ENCODE measurements around the gene DOCK2. TPM values are rescaled to one million over a fixed set of nuclear protein-coding genes. Genes with fewer than 3 reads are reported as not detected.

DOCK2 gene
- total RNA-seq, 1 donor from 2014 or later: 217 TPM

DNA sequence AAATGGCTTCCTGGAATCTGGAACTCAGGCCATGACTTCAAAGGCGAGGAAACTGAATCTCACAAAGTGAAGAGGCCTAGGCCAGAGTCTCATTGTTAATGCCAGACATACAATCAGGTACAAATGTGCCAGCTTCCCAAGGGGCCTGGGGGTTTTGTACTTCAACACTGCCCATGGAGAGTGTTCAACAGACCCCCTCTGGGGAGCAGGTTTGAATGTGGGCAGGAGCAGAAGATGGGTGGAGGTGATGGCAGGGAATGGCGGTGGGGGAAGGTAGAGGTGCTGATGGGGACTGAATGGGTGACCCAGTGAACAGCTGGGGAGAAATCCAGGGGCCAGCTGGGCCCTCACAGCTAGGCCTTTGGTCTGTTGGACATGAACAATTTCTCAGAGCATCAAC is 480.7 kb downstream of the DOCK2 start:
- H3K9me3 Mint-ChIP-seq: no peaks in the 10 kb centered on the region
- intact Hi-C loops (cut with micrococcal nuclease): no loop called here
- no peak overlapping the region for H3K4me3 Mint-ChIP-seq (ENCODE audit: low read depth)
- no peaks in the 10 kb centered on the region for H3K36me3 Mint-ChIP-seq (ENCODE audit: low read depth)
- no peaks in the 10 kb centered on the region for H3K4me1 Mint-ChIP-seq (ENCODE audit: low read depth)
- no peak for DNase-seq (ENCODE audit: low spot score)
- H3K27me3 Mint-ChIP-seq (ENCODE audit: low read depth): peaks cover 14% of the 10 kb centered on the region
- H3K27ac Mint-ChIP-seq: no peak overlapping the region

DNA sequence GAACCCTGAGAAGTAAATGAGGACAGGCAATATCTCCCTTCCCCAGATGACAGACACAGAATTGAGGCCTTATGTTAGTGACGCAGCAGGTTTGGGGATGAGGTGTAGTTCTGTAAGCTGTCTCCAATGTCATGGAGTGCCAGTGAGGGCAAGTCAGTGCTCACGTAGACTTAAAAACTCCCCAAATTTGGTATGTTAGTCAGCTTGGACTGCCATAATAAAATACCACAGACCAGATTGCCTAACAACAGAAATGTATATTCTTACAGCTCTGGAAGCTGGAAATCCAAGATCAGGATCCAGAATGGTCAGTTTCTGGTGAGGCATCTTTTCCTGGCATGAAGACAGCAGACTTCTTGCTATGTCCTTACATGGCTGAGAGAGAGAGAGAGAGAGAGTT is 483.5 kb downstream of the DOCK2 start:
- no peak for DNase-seq (ENCODE audit: low spot score)
- H3K36me3 Mint-ChIP-seq (ENCODE audit: low read depth): no peaks in the 10 kb centered on the region
- peaks cover 23% of the 10 kb centered on the region for H3K27me3 Mint-ChIP-seq (ENCODE audit: low read depth)
- H3K9me3 Mint-ChIP-seq: peaks cover 3% of the 10 kb centered on the region
- no peaks in the 10 kb centered on the region for H3K4me1 Mint-ChIP-seq (ENCODE audit: low read depth)
- H3K27ac Mint-ChIP-seq: no peak overlapping the region
- H3K4me3 Mint-ChIP-seq (ENCODE audit: low read depth): no peak overlapping the region
- intact Hi-C loops (cut with micrococcal nuclease): no loop called here

DNA sequence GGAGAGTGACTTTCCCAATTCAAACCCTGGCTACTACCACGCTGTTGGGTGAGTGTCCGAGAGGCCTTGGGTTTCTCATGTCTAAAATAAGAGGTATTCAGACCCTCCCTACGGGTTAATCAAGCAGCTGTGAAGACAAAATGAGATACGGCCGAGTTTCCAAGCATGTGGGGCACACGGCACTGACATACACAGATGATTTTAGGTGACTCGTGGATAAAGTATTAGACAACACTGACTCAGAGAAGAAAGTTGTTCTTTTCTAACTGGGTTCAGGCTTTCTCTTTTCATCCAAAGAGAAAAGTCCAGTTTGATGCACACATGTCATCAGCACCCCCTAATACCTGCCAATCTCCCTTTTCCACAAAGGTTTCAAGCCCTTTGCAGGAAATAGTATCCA is 484.2 kb downstream of the DOCK2 start:
- Mint-ChIP-seq H3K27ac (no peak overlapping the region), H3K27me3 (ENCODE audit: low read depth) (peaks cover 30% of the 10 kb centered on the region)

DNA sequence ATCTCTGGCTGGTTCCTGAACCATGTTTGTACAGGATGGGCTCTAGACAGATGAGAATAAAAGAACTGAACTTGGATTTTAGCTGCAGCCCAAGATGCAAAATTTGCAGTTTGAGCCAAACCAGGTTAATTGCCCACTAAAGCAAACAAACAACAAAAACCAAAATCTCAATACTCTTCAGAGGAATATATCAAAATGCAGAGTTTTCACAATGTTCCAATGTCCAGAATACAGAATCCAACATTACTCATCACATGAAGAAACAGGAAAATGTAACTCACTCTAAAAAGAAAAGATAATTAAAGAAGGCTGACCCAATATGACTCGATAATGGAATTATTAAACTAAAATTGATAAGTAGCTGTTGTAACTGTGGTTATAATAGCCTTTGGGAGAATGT is 489.0 kb downstream of the DOCK2 start:
- peaks cover 42% of the 10 kb centered on the region for H3K27me3 Mint-ChIP-seq (ENCODE audit: low read depth)
- H3K36me3 Mint-ChIP-seq (ENCODE audit: low read depth): no peaks in the 10 kb centered on the region
- H3K4me3 Mint-ChIP-seq (ENCODE audit: low read depth): no peak overlapping the region
- no peaks in the 10 kb centered on the region for H3K4me1 Mint-ChIP-seq (ENCODE audit: low read depth)
- H3K27ac Mint-ChIP-seq: no peak overlapping the region
- intact Hi-C loops (cut with micrococcal nuclease): no loop called here
- DNase-seq (ENCODE audit: low spot score): no peak
- H3K9me3 Mint-ChIP-seq: peaks cover 14% of the 10 kb centered on the region

More for the DNA sequence above, 484.2 kb downstream of the DOCK2 start:
- intact Hi-C loops (cut with micrococcal nuclease): no loop called here
- no peak for DNase-seq (ENCODE audit: low spot score)
- no peak overlapping the region for H3K4me3 Mint-ChIP-seq (ENCODE audit: low read depth)
- H3K4me1 Mint-ChIP-seq (ENCODE audit: low read depth): no peaks in the 10 kb centered on the region
- H3K9me3 Mint-ChIP-seq: peaks cover 10% of the 10 kb centered on the region
- no peaks in the 10 kb centered on the region for H3K36me3 Mint-ChIP-seq (ENCODE audit: low read depth)

DNA sequence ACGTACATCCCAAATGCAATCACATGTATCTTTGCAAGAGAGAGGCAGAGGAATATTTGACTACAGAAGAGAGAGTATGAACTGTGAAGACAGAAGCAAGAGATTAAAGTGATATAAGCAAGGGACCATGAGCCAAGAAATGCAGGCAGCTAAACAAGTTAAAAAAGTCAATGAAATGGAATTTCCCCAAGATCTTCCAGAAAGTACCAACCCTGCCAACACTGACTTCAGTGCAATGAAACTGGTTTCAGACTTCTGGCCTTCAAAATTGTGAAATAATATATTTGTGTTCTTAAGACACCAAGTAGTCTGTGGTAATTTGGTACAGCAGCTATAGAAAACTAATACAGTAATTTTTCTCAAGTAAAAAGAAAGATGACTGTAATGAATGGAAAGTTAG is 489.6 kb downstream of the DOCK2 start:
- H3K27ac Mint-ChIP-seq: no peak overlapping the region
- intact Hi-C loops (cut with micrococcal nuclease): no loop called here
- no peak overlapping the region for H3K4me3 Mint-ChIP-seq (ENCODE audit: low read depth)
- H3K9me3 Mint-ChIP-seq: peaks cover 14% of the 10 kb centered on the region
- no peaks in the 10 kb centered on the region for H3K4me1 Mint-ChIP-seq (ENCODE audit: low read depth)
- H3K36me3 Mint-ChIP-seq (ENCODE audit: low read depth): no peaks in the 10 kb centered on the region
- DNase-seq (ENCODE audit: low spot score): no peak
- peaks cover 42% of the 10 kb centered on the region for H3K27me3 Mint-ChIP-seq (ENCODE audit: low read depth)

DNA sequence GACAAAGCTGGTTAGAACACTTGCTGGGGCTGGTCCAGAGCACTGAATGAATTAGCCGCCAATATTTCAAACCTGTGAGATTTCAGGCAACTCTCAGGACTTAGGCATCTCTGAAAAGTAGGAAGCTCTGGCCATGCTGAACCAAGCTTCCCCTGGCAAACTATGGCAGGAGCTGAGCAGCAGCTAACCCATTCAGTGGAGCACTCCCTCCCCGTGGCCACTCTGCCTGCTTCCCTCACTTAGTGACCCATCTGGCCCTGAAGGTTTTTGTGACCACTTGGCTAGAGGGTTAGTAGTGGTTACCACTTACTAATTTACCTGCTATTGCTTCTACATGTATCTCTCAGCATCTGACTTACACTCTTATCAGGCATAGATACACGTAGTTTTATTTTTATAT is 494.2 kb downstream of the DOCK2 start:
- DNase-seq (ENCODE audit: low spot score): no peak
- no peak overlapping the region for H3K27ac Mint-ChIP-seq
- peaks cover 4% of the 10 kb centered on the region for H3K9me3 Mint-ChIP-seq
- H3K4me3 Mint-ChIP-seq (ENCODE audit: low read depth): no peak overlapping the region
- no peaks in the 10 kb centered on the region for H3K36me3 Mint-ChIP-seq (ENCODE audit: low read depth)
- intact Hi-C loops (cut with micrococcal nuclease): no loop called here
- no peaks in the 10 kb centered on the region for H3K4me1 Mint-ChIP-seq (ENCODE audit: low read depth)
- peaks cover 38% of the 10 kb centered on the region for H3K27me3 Mint-ChIP-seq (ENCODE audit: low read depth)

DNA sequence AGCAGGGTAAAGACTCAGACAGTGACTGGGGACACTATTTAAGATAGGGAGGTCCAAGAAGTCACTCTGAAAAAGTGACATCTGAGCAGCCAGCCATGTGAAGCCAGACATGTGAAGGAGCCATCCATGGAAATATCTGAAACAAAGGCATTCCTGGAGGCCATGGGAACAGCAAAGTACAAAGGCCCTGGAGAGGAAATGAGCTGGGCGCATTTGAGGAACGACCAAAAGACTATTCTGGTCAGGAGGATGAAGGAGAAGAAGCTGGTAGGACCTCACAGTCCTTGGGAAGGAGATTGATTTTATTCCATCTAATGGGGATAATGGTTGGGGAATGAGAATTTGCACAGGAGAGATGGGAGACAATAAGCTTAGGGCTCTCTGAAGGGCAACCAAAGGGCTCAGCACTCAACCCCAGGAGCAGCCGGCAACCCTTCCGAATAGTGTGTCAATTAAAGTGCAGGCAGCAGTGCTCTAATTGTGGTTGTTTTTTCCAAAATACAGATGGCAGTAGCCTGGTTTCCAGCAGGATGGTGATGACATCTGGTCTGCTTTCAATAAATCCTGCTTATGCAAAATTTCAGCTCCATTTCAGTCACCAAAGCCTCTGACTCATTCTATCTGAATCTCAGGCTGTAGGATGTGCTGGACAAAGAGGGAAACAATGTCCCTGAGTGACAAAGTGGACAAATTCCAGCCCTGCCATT is 495.3 kb downstream of the DOCK2 start:
- Mint-ChIP-seq H3K36me3 (ENCODE audit: low read depth) (no peaks in the 10 kb centered on the region), H3K27ac (no peak overlapping the region), H3K27me3 (ENCODE audit: low read depth) (peaks cover 33% of the 10 kb centered on the region), H3K4me3 (ENCODE audit: low read depth) (no peak overlapping the region), H3K4me1 (ENCODE audit: low read depth) (no peaks in the 10 kb centered on the region), H3K9me3 (no peaks in the 10 kb centered on the region)
- no peak for DNase-seq (ENCODE audit: low spot score)
- intact Hi-C loops (cut with micrococcal nuclease): no loop called here

Other genes with a start within 250 kb of the DOCK2 start
- gene SPDL1, start 53.5 kb upstream of the DOCK2 start, total RNA-seq: 35.1 and 35.2 TPM in 2 replicates

Measured in activated T-helper 2 cell treated with anti-CD3 and anti-CD28 coated beads, Interferon-gamma antibody, Interleukin-2, Interleukin-4, amounts not matched to agents 10 μg/mL and 5 μg/mL and 100 μg/mL, durations not matched to agents 14 hours and 24 hours and 36 hours (primary cell).